Nephron (organoid): ENCODE measurements around the gene ACOXL.

Experiments used
- H3K27ac Mint-ChIP-seq, 3 experiments: 2 replicates each; pipeline ENCODE4 v1.8.0; 2020; ENCODE audit warnings: mixed read lengths in 3 of 3, mild to moderate bottlenecking in 2 of 3, moderate library complexity in 1 of 3
- H3K27me3 Mint-ChIP-seq: 2 replicates; pipeline ENCODE4 v1.8.0; 2021; ENCODE audit warnings: low read depth, mild to moderate bottlenecking, moderate library complexity, mixed read lengths
- H3K36me3 Mint-ChIP-seq: 2 replicates; pipeline ENCODE4 v1.8.0; 2020; ENCODE audit warnings: low read depth, mixed read lengths
- H3K4me1 Mint-ChIP-seq: 2 replicates; pipeline ENCODE4 v1.8.0; 2020; ENCODE audit warnings: mixed read lengths
- H3K4me3 Mint-ChIP-seq, 3 experiments: 2 replicates each; pipeline ENCODE4 v1.8.0; 2020; ENCODE audit warnings: mild to moderate bottlenecking in 3 of 3, mixed read lengths in 3 of 3, moderate library complexity in 2 of 3
- H3K9me3 Mint-ChIP-seq: 2 replicates; pipeline ENCODE4 v1.8.0; 2020; ENCODE audit warnings: mixed read lengths
- TF ChIP-seq, protein P1 (sequence below), 3 experiments: fragments of 200-600 bp; sonication (generic); IDR thresholded peaks; one replicate each; pipeline ENCODE4 v1.5.0; 2021; ENCODE audit warnings: antibody characterized with exemption in 3 of 3; ENCODE audit not compliant: unreplicated experiment in 3 of 3

The ACOXL gene

DNA sequence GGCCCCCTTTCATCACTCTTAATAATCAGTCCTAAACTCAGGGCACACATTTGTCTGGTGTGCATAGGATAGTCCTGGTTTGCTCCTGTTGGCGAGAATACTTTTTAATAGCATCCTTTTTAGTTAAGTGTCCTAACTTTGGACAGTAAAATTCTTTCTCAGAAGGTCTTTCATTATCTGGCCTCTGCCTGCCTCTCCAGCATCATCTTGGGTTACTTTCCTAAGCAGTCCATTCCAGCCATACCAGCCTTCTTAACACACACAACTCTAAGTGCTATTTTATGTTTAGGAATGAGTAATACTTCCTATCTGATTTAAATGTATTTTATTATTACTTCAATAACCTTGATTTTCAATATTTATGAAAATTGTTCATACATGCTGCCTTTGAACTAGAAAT is 151.0 kb downstream of the ACOXL start:
- H3K36me3 Mint-ChIP-seq = no peaks in the 10 kb centered on the region
- no peak overlapping the region for H3K27ac Mint-ChIP-seq
- TF ChIP-seq, protein P1, sequence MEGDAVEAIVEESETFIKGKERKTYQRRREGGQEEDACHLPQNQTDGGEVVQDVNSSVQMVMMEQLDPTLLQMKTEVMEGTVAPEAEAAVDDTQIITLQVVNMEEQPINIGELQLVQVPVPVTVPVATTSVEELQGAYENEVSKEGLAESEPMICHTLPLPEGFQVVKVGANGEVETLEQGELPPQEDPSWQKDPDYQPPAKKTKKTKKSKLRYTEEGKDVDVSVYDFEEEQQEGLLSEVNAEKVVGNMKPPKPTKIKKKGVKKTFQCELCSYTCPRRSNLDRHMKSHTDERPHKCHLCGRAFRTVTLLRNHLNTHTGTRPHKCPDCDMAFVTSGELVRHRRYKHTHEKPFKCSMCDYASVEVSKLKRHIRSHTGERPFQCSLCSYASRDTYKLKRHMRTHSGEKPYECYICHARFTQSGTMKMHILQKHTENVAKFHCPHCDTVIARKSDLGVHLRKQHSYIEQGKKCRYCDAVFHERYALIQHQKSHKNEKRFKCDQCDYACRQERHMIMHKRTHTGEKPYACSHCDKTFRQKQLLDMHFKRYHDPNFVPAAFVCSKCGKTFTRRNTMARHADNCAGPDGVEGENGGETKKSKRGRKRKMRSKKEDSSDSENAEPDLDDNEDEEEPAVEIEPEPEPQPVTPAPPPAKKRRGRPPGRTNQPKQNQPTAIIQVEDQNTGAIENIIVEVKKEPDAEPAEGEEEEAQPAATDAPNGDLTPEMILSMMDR (IDR thresholded peaks at IDR 0.05; ENCODE audit: unreplicated experiment in 3 of 3) = no peak
- no peaks in the 10 kb centered on the region for H3K4me1 Mint-ChIP-seq
- H3K4me3 Mint-ChIP-seq = no peak overlapping the region
- H3K27me3 Mint-ChIP-seq = no peaks in the 10 kb centered on the region
- peaks cover 5% of the 10 kb centered on the region for H3K9me3 Mint-ChIP-seq

DNA sequence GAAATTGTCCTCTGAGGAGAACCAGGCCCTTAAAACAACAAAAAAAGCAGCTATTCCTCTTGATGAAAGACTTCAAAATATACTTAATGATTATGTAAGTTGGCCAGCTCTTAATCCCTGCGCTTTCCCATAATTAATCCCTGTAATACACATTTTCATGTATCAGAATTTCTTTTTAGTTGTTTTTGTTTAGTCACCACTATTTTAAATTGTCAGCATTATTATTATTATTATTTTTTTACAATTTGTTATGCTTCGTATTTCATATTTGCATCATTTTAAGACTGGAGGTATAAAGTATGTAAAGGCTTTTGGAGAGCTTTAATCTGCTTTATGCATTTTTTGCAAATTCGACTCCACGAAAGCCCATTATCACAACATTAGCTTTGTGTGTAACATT is 152.9 kb downstream of the ACOXL start:
- TF ChIP-seq, protein P1 (IDR thresholded peaks at IDR 0.05; ENCODE audit: unreplicated experiment in 3 of 3) = no peak
- no peak overlapping the region for H3K27ac Mint-ChIP-seq

DNA sequence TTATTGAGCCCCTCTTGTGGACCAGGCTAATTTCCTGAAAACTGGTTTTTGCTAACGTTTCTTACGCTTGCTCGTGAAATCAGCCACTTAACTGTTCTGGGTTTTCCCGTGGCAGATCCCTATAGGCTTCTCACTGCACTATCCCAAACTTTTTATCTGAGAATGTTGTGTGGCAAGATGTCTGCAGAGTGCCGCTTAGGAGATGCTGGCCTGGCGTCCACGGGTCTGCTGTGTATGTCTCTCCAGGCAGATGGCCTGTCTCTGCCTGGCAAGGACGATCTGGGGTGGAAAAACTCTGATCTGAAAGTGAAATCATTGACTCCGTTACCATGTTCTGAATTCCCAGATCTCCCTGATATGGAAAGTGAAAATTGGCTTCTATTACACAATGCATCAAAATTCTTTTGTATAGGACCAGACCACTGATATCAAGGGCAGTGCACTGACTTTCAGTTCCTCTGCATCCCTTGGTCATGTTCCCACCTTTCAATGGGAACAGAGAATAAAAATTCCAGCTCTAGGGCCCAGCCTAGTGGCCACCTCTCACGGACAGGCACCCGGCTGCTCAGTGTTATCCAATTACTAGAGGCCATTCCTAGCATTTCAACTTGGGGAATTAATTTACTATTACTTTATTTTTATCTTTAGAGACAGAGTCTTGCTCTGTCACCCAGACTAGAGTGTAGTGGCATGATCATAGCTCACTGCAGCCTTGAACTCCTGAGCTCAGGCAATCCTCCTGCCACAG is 154.6 kb downstream of the ACOXL start:
- H3K27ac Mint-ChIP-seq = no peak overlapping the region
- TF ChIP-seq, protein P1 (IDR thresholded peaks at IDR 0.05; ENCODE audit: unreplicated experiment in 3 of 3) = no peak
- H3K4me1 Mint-ChIP-seq = no peaks in the 10 kb centered on the region
- H3K4me3 Mint-ChIP-seq = no peak overlapping the region
- no peaks in the 10 kb centered on the region for H3K27me3 Mint-ChIP-seq
- peaks cover 4% of the 10 kb centered on the region for H3K36me3 Mint-ChIP-seq
- H3K9me3 Mint-ChIP-seq = peaks cover 6% of the 10 kb centered on the region

More for the DNA sequence above, 152.9 kb downstream of the ACOXL start:
- H3K36me3 Mint-ChIP-seq = no peaks in the 10 kb centered on the region
- H3K4me1 Mint-ChIP-seq = no peaks in the 10 kb centered on the region
- H3K27me3 Mint-ChIP-seq = no peaks in the 10 kb centered on the region
- H3K4me3 Mint-ChIP-seq = no peak overlapping the region
- H3K9me3 Mint-ChIP-seq = peaks cover 2% of the 10 kb centered on the region

DNA sequence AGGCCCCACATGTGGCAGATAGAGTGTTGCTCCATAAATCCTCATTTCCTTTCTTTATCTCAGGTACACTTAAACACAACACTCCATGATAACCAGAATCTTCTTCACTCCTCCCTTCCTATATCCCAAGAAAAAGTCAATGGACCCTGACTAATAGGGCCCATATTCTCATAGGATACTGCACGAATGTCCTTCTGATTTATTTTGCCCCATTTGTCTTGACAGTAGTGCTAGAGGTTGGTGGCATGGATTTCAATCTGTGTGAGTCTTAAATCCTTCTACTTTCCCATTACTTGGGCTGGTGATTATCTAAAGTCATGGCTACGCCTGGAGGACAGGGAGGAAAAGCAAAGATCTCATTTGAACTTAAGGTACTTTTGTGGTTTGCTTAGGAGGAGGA is 156.0 kb downstream of the ACOXL start:
- Mint-ChIP-seq H3K4me1 (no peaks in the 10 kb centered on the region), H3K36me3 (peaks cover 4% of the 10 kb centered on the region), H3K9me3 (peaks cover 6% of the 10 kb centered on the region), H3K27me3 (no peaks in the 10 kb centered on the region), H3K4me3 (no peak overlapping the region), H3K27ac (no peak overlapping the region)
- TF ChIP-seq, protein P1 (IDR thresholded peaks at IDR 0.05; ENCODE audit: unreplicated experiment in 3 of 3) = no peak

DNA sequence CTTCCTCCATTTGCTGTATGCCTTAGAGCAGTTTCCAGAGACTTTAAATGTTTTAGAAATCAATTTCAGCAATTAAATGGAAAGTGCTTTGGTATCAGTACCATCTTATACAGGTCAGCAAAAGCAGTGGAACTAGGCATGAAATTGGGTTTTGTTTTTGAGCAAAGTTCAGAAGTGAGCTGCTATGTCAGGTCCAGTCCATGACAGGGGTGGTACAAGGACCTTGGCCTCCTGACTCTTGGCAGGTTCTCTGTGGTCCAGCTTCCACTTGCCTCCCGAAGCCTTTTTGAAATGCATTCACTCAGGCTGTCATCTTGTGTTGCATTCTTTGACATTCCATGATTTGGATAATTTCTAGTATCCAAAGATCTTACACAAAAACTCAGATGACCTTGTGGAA is 159.3 kb downstream of the ACOXL start:
- no peaks in the 10 kb centered on the region for H3K4me1 Mint-ChIP-seq
- H3K27me3 Mint-ChIP-seq = no peaks in the 10 kb centered on the region
- peaks cover 23% of the 10 kb centered on the region for H3K9me3 Mint-ChIP-seq
- peaks cover 6% of the 10 kb centered on the region for H3K36me3 Mint-ChIP-seq
- H3K27ac Mint-ChIP-seq = no peak overlapping the region
- no peak overlapping the region for H3K4me3 Mint-ChIP-seq
- TF ChIP-seq, protein P1 (IDR thresholded peaks at IDR 0.05; ENCODE audit: unreplicated experiment in 3 of 3) = no peak

DNA sequence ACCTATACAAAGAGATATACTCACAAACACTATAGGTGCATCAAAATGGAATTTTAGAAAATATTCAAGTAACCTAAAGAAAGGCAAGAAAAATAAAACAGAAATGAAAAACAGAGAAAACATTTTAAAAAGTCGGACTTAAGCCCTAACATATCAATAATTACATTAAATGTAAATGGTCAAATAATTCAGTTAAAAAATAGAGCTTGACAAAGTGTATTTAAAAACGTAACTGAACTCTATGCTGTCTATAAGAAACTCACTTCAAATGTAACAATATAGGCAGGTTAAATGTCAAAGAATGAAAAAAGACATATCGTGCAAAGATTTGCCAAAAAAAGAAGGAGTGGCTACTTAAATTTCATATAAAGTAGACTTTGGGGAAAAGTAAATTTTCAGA is 163.9 kb downstream of the ACOXL start:
- peaks cover 20% of the 10 kb centered on the region for H3K9me3 Mint-ChIP-seq
- TF ChIP-seq, protein P1 (IDR thresholded peaks at IDR 0.05; ENCODE audit: unreplicated experiment in 3 of 3) = no peak

More for the DNA sequence above, 163.9 kb downstream of the ACOXL start:
- H3K4me3 Mint-ChIP-seq = no peak overlapping the region
- H3K27me3 Mint-ChIP-seq = no peaks in the 10 kb centered on the region
- H3K4me1 Mint-ChIP-seq = peaks cover 13% of the 10 kb centered on the region
- no peak overlapping the region for H3K27ac Mint-ChIP-seq
- peaks cover 3% of the 10 kb centered on the region for H3K36me3 Mint-ChIP-seq
